ENCODE results near the gene RPS6KA5. TPM values are rescaled to one million over a fixed set of nuclear protein-coding genes. Genes with fewer than 3 reads are reported as not detected.

Gene RPS6KA5
- total RNA-seq, 3 donors from 2014 or later = 4.8 to 19.2 (median 11.8) TPM

GRCh38 chr14:90820958-90821357 lies 239.5 kb downstream of the RPS6KA5 start:
- TF ChIP-seq CTCF (IDR thresholded peaks at IDR 0.05) (no peak), POLR2AphosphoS5 (IDR thresholded peaks at IDR 0.05) (no peak), POLR2A (IDR thresholded peaks at IDR 0.05) (no peak)
- Histone ChIP-seq H3K27ac (no peak overlapping the region), H3K9me3 (peaks cover 12% of the 10 kb centered on the region in 2 donors), H3K27me3 (no peaks in the 10 kb centered on the region), H3K4me3 (no peak overlapping the region), H3K36me3 (no peaks in the 10 kb centered on the region), H3K4me1 (peaks cover 0 to 4% of the 10 kb centered on the region in 2 donors)
- no peak for DNase-seq (ENCODE audit: low spot score in 2 of 2)
- intact Hi-C loops (cut with DNase I; ENCODE audit: low total_unique reads) = no loop called here

GRCh38 chr14:90819734-90820393 lies 240.6 kb downstream of the RPS6KA5 start:
- intact Hi-C loops (cut with DNase I; ENCODE audit: low total_unique reads) = loop anchor here (1.0 kb wide), 1 partner anchor 16 kb away; no protein-coding TSS in a partner anchor
- Histone ChIP-seq H3K4me3 (no peak overlapping the region), H3K27me3 (no peaks in the 10 kb centered on the region), H3K27ac (no peak overlapping the region), H3K9me3 (peaks cover 12% of the 10 kb centered on the region in 2 donors), H3K4me1 (peaks cover 0 to 10% of the 10 kb centered on the region in 2 donors), H3K36me3 (no peaks in the 10 kb centered on the region)
- DNase-seq (ENCODE audit: low spot score in 2 of 2) = no peak
- no peak for TF ChIP-seq CTCF (IDR thresholded peaks at IDR 0.05)
- TF ChIP-seq POLR2AphosphoS5 (IDR thresholded peaks at IDR 0.05) = no peak
- TF ChIP-seq POLR2A (IDR thresholded peaks at IDR 0.05) = no peak

- no peak for TF ChIP-seq POLR2AphosphoS5 (IDR thresholded peaks at IDR 0.05)
- no peak for TF ChIP-seq CTCF (IDR thresholded peaks at IDR 0.05)
- no peak for TF ChIP-seq POLR2A (IDR thresholded peaks at IDR 0.05)
- no peak for DNase-seq (ENCODE audit: low spot score in 2 of 2)
- H3K27me3 ChIP-seq = no peaks in the 10 kb centered on the region
- H3K4me3 ChIP-seq = no peak overlapping the region
- peaks cover 4 to 5% of the 10 kb centered on the region in 2 donors for H3K9me3 ChIP-seq
- intact Hi-C loops (cut with DNase I; ENCODE audit: low total_unique reads) = loop anchor here (1.0 kb wide), 1 partner anchor 18 kb away; no protein-coding TSS in a partner anchor
- no peak overlapping the region for H3K27ac ChIP-seq
- H3K4me1 ChIP-seq = peaks cover 0 to 10% of the 10 kb centered on the region in 2 donors
- H3K36me3 ChIP-seq = no peaks in the 10 kb centered on the region
Observed at GRCh38 chr14:90818715-90819114, 241.7 kb downstream of the RPS6KA5 start.

- intact Hi-C loops (cut with DNase I; ENCODE audit: low total_unique reads) = no loop called here
- peak overlapping the region; percentile 61 to 88 (median 73) for H3K4me3 ChIP-seq
- H3K36me3 ChIP-seq = no peaks in the 10 kb centered on the region
- H3K27me3 ChIP-seq = no peaks in the 10 kb centered on the region
- no peak overlapping the region for H3K27ac ChIP-seq
- TF ChIP-seq POLR2AphosphoS5 (IDR thresholded peaks at IDR 0.05) (no peak), POLR2A (IDR thresholded peaks at IDR 0.05) (no peak)
- DNase-seq (ENCODE audit: low spot score in 2 of 2) = no peak
- no peaks in the 10 kb centered on the region for H3K9me3 ChIP-seq
- H3K4me1 ChIP-seq = peaks cover 0 to 10% of the 10 kb centered on the region in 2 donors
Observed at GRCh38 chr14:90816681-90817436, 243.6 kb downstream of the RPS6KA5 start.

GRCh38 chr14:90815822-90816662 lies 244.4 kb downstream of the RPS6KA5 start, which contains the start of gene TTC7B:
TSS of gene TTC7B (minus strand) at chr14:90816430. CDS start at chr14:90816295, 135 bp downstream.
- intact Hi-C loops (cut with DNase I; ENCODE audit: low total_unique reads) = no loop called here
- Histone ChIP-seq H3K27ac (no peak within 1 kb of the TSS), H3K36me3 (no peaks in the 10 kb centered on the region), H3K4me3 (peak within 1 kb of the TSS; percentile 61 to 88 (median 73)), H3K9me3 (no peaks in the 10 kb centered on the region), H3K4me1 (peaks cover 0 to 10% of the 10 kb centered on the region in 2 donors), H3K27me3 (no peaks in the 10 kb centered on the region)
- no peak for DNase-seq (ENCODE audit: low spot score in 2 of 2)
- TF ChIP-seq POLR2AphosphoS5 (IDR thresholded peaks at IDR 0.05) = no peak

Measured in breast epithelium (tissue), 4 donors.